SH-SY5Y (cell line): ENCODE results near the gene SMIM15.

Experiments used
- GATA2 ChIP-seq: IDR thresholded peaks from 2 replicates; pipeline ENCODE4 v1.6.1; 2011; ENCODE audit warnings: mild to moderate bottlenecking, low read depth, low read length
- GATA3 ChIP-seq: IDR thresholded peaks from 2 replicates; pipeline ENCODE4 v1.6.1; 2011; ENCODE audit warnings: low read depth, mild to moderate bottlenecking, low read length, moderate library complexity

- TF ChIP-seq GATA2 (no peak), GATA3 (no peak)
Observed at GRCh38 chr5:61119066-61119465, 43.2 kb downstream of the SMIM15 start.
